HepG2 (cell line): Measurements from ENCODE around the gene PPM1F. TPM values are rescaled to one million over a fixed set of nuclear protein-coding genes. Genes with fewer than 3 reads are reported as not detected.

ENCODE experiments used
- ATAC-seq: fragments of 200-7000 bp; cut with Tn5 transposase; 3 replicates; pipeline ENCODE4 v1.9.1; 2020; ENCODE audit warnings: mild to moderate bottlenecking, moderate library complexity
- BruUV-seq: library from RNA; stranded (reverse); fragments of 400-500 nt; replicated peaks from 2 replicates; lab custom pipeline; 2021; lab: Mats Ljungman, UMichigan
- CTCF ChIA-PET: fragments of 300-600 bp; formaldehyde crosslinking; extraction: SDS; loops from one replicate; lab custom pipeline; 2021; ENCODE audit warnings: low total read pairs, inconsistent platforms, low intra/inter-chr PET ratio; lab: Yijun Ruan, JAX
- POLR2A ChIA-PET: fragments of 350-600 bp; sonication (Branson Sonifier 250); formaldehyde crosslinking; loops from one replicate; lab custom pipeline; 2020; ENCODE audit warnings: antibody characterized with exemption, inconsistent platforms; lab: Yijun Ruan, JAX
- DNase-seq: peaks from one replicate; pipeline ENCODE4 v3.0.0-alpha.2; 2015; ENCODE audit warnings: low spot score
- FAIRE-seq: peaks from 3 replicates; lab custom pipeline; 2011; peaks lifted over from hg19 to GRCh38; lab: Jason Lieb, UNC
- H2AFZ ChIP-seq: one replicate; pipeline ENCODE4 v1.6.1; 2011; ENCODE audit warnings: low read length, inconsistent platforms
- H3K27ac ChIP-seq: fragments of 300-600 bp; 3 replicates; pipeline ENCODE4 v1.8.0; 2011; ENCODE audit warnings: mixed run types, mild to moderate bottlenecking, mixed read lengths, low read length, inconsistent platforms; ENCODE audit not compliant: insufficient read depth; ENCODE audit errors: extremely low read length
- H3K27me3 ChIP-seq, 2 experiments: fragments of 200-600 bp in 1 of 2; 2 replicates in 1 of 2; 3 replicates in 1 of 2; pipeline versions ENCODE4 v1.6.0 to v1.8.0; 2011; ENCODE audit warnings: low read length in 2 of 2, mild to moderate bottlenecking in 2 of 2, moderate library complexity in 2 of 2, inconsistent platforms in 1 of 2; ENCODE audit not compliant: insufficient read depth in 2 of 2, control insufficient read depth in 1 of 2
- H3K36me3 ChIP-seq, 2 experiments: fragments of 200-600 bp in 1 of 2; replicated peaks in 1 of 2; 2 replicates in 1 of 2; 3 replicates in 1 of 2; pipeline versions ENCODE4 v1.5.1 to v1.8.0; 2011; ENCODE audit warnings: low read length in 2 of 2, inconsistent platforms in 1 of 2; ENCODE audit not compliant: insufficient read depth in 2 of 2, control insufficient read depth in 1 of 2
- H3K4me1 ChIP-seq: 2 replicates; pipeline ENCODE4 v1.5.1; 2012; ENCODE audit warnings: low read length, inconsistent platforms; ENCODE audit not compliant: insufficient read depth
- H3K4me2 ChIP-seq: 2 replicates; pipeline ENCODE4 v1.6.0; 2011; ENCODE audit warnings: low read depth, low read length, inconsistent platforms
- H3K4me3 ChIP-seq, 3 experiments: fragments of 200-600 bp in 1 of 3; sonication (generic), shearing (Covaris generic) in 1 of 3; replicated peaks in 1 of 3; 2 replicates each; pipeline ENCODE4 v1.5.1; 2011 to 2016; ENCODE audit warnings: low read length in 3 of 3, inconsistent platforms in 2 of 3, low read depth in 2 of 3, mild to moderate bottlenecking in 2 of 3, control low read depth in 1 of 3, mixed read lengths in 1 of 3; ENCODE audit not compliant: insufficient read depth in 1 of 3
- H3K79me2 ChIP-seq: one replicate; pipeline ENCODE4 v1.6.1; 2011; ENCODE audit warnings: low read length, inconsistent platforms; ENCODE audit not compliant: insufficient read depth
- H3K9ac ChIP-seq: 2 replicates; pipeline ENCODE4 v1.6.0; 2011; ENCODE audit warnings: mild to moderate bottlenecking, low read depth, low read length, inconsistent platforms; ENCODE audit not compliant: insufficient read depth
- H3K9me3 ChIP-seq: 2 replicates; pipeline ENCODE4 v1.5.1; 2012; ENCODE audit warnings: mild to moderate bottlenecking, low read length
- H4K20me1 ChIP-seq: 2 replicates; pipeline ENCODE4 v1.6.0; 2011; ENCODE audit warnings: inconsistent platforms, mild to moderate bottlenecking, low read length, moderate library complexity; ENCODE audit not compliant: insufficient read depth
- AGO2 ChIP-seq: fragments of 200-400 bp; formaldehyde crosslinking; optimal IDR thresholded peaks from 2 replicates; pipeline ENCODE3; 2017; ENCODE audit warnings: mild to moderate bottlenecking, low read depth, low read length, moderate library complexity
- PAF1 ChIP-seq: IDR thresholded peaks from 2 replicates; pipeline ENCODE4 v1.6.1; 2016; ENCODE audit warnings: missing genetic modification reagents, missing compliant biosample characterization
- ZNF296 ChIP-seq: sonication (generic); formaldehyde crosslinking; conservative IDR thresholded peaks from 2 replicates; pipeline ENCODE4 v1.5.0; 2020; ENCODE audit warnings: mild to moderate bottlenecking, missing genetic modification reagents
- ZZZ3 ChIP-seq: sonication (generic); formaldehyde crosslinking; IDR thresholded peaks from 2 replicates; pipeline ENCODE4 v1.4.0; 2020; ENCODE audit warnings: missing genetic modification reagents, mild to moderate bottlenecking, borderline replicate concordance
- WGBS: methylation state at CpG from one replicate; pipeline ENCODE4 v1.1.6; 2017; ENCODE audit warnings: low lambda C conversion rate; 5-methylcytosine and 5-hydroxymethylcytosine counted together
- in situ Hi-C: cut with HindIII; loops from 2 replicates; pipeline ENCODE4 v1.10.0; 2017; ENCODE audit warnings: low pct_unique_long_range_greater_than_20kb; ENCODE audit not compliant: extremely low pct_ligation_motif_present
- intact Hi-C: fragments of 100-400 bp; cut with micrococcal nuclease; formaldehyde crosslinking; loops from one replicate; pipeline ENCODE4 v1.10.0; 2022; ENCODE audit not compliant: unreplicated experiment
- polyA plus RNA-seq, 8 experiments: library from polyadenylated mRNA; depleted of rRNA in 3 of 8; stranded (reverse) in 7 of 8; unstranded in 1 of 8; fragments of >200 nt; fragmentation: Illumina TruSeq in 4 of 8; extraction: Trizol in 4 of 8; gene quantifications; 2 replicates each; pipeline versions ENCODE4 v1.2.1 to v1.2.3, GENCODE V29; 2011 to 2016; ENCODE audit warnings: low read depth in 4 of 8, missing spikeins in 1 of 8, mixed read lengths in 1 of 8; ENCODE audit not compliant: insufficient read depth in 1 of 8
- total RNA-seq, 5 experiments: library from RNA; depleted of rRNA; stranded (reverse); fragments of >200 nt; fragmentation: Illumina TruSeq; extraction: Trizol; gene quantifications; 2 replicates each; pipeline ENCODE4 v1.2.3, GENCODE V29; 2016; ENCODE audit warnings: low read depth in 1 of 5
- TF ChIP-seq, protein P1 (sequence below): IDR thresholded peaks from 2 replicates; pipeline ENCODE4 v1.6.1; 2016; ENCODE audit warnings: missing biosample characterization, missing genetic modification reagents, low read depth
- TF ChIP-seq, protein P2 (sequence below): sonication (generic); formaldehyde crosslinking; IDR thresholded peaks from 2 replicates; pipeline ENCODE4 v1.5.1; 2020; ENCODE audit warnings: missing genetic modification reagents, mild to moderate bottlenecking, borderline replicate concordance
- TF ChIP-seq, protein P3 (sequence below): sonication (generic); formaldehyde crosslinking; IDR thresholded peaks from 2 replicates; pipeline ENCODE4 v1.8.0; 2022; ENCODE audit warnings: missing genetic modification reagents, mild to moderate bottlenecking, borderline replicate concordance

The PPM1F gene
- total and polyA plus RNA-seq, 2 of the 13 experiments (the other 11 are each of a cell fraction or from before 2014, with no cell fraction given): 11.0 to 19.6 TPM

DNA sequence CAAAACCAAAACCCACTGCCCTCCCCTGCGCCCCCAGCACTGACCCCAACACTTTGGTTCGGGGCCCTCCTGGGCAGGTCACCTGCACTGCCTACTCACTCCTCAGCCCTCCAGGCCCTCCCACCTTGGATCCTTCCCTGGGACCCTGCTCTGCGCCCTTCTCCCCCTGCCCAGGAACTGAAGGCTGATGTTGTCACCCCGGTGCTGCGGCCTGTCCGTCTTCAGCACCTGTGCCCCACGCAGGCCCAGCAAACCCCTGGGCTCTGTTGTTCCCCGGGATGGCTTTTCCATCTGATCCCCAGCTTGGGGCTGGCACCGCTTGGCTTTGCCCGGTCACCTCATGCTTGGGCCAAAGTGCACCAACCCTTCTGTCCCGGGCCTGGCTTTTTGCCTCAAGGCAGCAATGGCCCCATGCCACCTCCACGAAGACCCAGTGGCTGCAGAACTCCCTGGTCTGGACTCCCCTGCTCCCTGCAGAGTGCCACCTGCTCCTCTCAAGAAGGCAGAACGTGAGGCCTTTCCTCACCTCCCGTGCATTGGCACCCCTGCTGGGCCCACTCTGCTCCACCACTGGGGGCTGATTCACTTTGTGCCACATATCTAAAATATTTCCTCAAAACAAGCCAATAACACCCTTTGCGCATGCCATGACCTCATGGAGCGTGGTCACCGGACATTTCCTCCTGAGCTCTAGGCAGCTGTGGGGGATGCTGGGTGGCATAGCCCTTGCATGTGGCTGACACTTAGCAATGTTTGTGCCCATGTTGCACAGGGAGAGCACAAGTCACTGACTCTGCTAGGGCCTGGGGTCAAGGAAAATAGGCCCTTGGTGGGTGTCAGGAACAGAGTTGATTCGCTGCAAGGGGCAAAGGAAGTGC, 8.8 kb downstream of the PPM1F start:
- Histone ChIP-seq H3K4me3 (no peak overlapping the region), H3K36me3 (peaks cover 5 to 25% of the 10 kb centered on the region in 2 experiments; a peak in 4 of 5 replicates), H2AFZ (no peak overlapping the region), H3K9ac (no peak overlapping the region), H3K79me2 (no peaks in the 10 kb centered on the region), H3K4me2 (no peak overlapping the region), H4K20me1 (0 out of 2 replicates have a peak, but pooled peaks cover 4% of the 10 kb centered on the region), H3K9me3 (no peaks in the 10 kb centered on the region), H3K27ac (no peak overlapping the region), H3K4me1 (peaks cover 4% of the 10 kb centered on the region), H3K27me3 (no peaks in the 10 kb centered on the region)
- no peak for DNase-seq
- FAIRE-seq: no peak
- intact Hi-C loops: no loop called here
- POLR2A ChIA-PET: no interaction called here
- WGBS: 96% methylated on average over 18 of the region's 18 CpGs
- TF ChIP-seq ZZZ3 (CRISPR knock-in tag) (no peak), ZNF296 (CRISPR knock-in tag) (no peak), PAF1 (no peak), AGO2 (peak; percentile 43)
- TF ChIP-seq, protein P1, sequence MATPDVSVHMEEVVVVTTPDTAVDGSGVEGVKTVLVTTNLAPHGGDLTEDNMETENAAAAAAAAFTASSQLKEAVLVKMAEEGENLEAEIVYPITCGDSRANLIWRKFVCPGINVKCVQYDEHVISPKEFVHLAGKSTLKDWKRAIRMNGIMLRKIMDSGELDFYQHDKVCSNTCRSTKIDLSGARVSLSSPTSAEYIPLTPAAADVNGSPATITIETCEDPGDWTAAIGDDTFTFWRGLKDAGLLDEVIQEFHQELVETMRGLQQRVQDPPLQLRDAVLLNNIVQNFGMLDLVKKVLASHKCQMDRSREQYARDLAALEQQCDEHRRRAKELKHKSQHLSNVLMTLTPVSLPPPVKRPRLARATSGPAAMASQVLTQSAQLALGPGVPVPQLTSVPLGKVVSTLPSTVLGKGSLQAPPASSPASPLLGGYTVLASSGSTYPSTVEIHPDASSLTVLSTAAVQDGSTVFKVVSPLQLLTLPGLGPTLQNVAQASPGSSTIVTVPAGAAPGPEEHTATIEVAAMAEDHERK (CRISPR knock-in tag): no peak
- TF ChIP-seq, protein P2, sequence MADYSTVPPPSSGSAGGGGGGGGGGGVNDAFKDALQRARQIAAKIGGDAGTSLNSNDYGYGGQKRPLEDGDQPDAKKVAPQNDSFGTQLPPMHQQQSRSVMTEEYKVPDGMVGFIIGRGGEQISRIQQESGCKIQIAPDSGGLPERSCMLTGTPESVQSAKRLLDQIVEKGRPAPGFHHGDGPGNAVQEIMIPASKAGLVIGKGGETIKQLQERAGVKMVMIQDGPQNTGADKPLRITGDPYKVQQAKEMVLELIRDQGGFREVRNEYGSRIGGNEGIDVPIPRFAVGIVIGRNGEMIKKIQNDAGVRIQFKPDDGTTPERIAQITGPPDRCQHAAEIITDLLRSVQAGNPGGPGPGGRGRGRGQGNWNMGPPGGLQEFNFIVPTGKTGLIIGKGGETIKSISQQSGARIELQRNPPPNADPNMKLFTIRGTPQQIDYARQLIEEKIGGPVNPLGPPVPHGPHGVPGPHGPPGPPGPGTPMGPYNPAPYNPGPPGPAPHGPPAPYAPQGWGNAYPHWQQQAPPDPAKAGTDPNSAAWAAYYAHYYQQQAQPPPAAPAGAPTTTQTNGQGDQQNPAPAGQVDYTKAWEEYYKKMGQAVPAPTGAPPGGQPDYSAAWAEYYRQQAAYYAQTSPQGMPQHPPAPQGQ (CRISPR knock-in tag): no peak
- TF ChIP-seq, protein P3, sequence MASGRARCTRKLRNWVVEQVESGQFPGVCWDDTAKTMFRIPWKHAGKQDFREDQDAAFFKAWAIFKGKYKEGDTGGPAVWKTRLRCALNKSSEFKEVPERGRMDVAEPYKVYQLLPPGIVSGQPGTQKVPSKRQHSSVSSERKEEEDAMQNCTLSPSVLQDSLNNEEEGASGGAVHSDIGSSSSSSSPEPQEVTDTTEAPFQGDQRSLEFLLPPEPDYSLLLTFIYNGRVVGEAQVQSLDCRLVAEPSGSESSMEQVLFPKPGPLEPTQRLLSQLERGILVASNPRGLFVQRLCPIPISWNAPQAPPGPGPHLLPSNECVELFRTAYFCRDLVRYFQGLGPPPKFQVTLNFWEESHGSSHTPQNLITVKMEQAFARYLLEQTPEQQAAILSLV: 0 out of 2 replicates have a peak, but pooled peaks have one; percentile 20
- in situ Hi-C loops: no loop called here
- ATAC-seq: no peak
- CTCF ChIA-PET: no interaction called here
- BruUV-seq: no TSS peak
